Activated CD8-positive, alpha-beta T cell treated with anti-CD3 and anti-CD28 coated beads for 36 hours (primary cell): ENCODE measurements around the gene CBX6. TPM values are rescaled to one million over a fixed set of nuclear protein-coding genes. Genes with fewer than 3 reads are reported as not detected.
"Not testable (repeated sequence)": the region's sequence is repeated elsewhere in the genome, so short reads cannot be mapped to it uniquely, and the experiment has no call there.

Experiments used
- ATAC-seq: fragments of 200-7000 bp; cut with Tn5 transposase; one replicate; pipeline ENCODE4 v1.10.0; 2021; ENCODE audit warnings: mild to moderate bottlenecking, moderate library complexity
- CTCF ChIA-PET: fragments of 350-600 bp; sonication (Branson Sonifier 250); formaldehyde crosslinking; loops from one replicate; lab custom pipeline; 2021; ENCODE audit warnings: antibody characterized with exemption; lab: Charles Lee
- POLR2A ChIA-PET: fragments of 350-600 bp; sonication (Branson Sonifier 250); formaldehyde crosslinking; loops from one replicate; lab custom pipeline; 2021; ENCODE audit warnings: antibody characterized with exemption; lab: Charles Lee
- DNase-seq: peaks from one replicate; pipeline ENCODE4 v3.0.0-alpha.2; 2020
- H3K27ac Mint-ChIP-seq: one replicate; pipeline ENCODE4 v1.8.0; 2021; ENCODE audit warnings: mild to moderate bottlenecking, mixed read lengths
- H3K27me3 Mint-ChIP-seq: one replicate; pipeline ENCODE4 v1.8.0; 2021; ENCODE audit warnings: mixed read lengths
- H3K36me3 Mint-ChIP-seq: one replicate; pipeline ENCODE4 v1.8.0; 2021; ENCODE audit warnings: low read depth, mixed read lengths
- H3K4me1 Mint-ChIP-seq: one replicate; pipeline ENCODE4 v1.8.0; 2021; ENCODE audit warnings: low read depth, mixed read lengths
- H3K4me3 Mint-ChIP-seq: one replicate; pipeline ENCODE4 v1.8.0; 2021; ENCODE audit warnings: mild to moderate bottlenecking, moderate library complexity, mixed read lengths
- H3K9me3 Mint-ChIP-seq: one replicate; pipeline ENCODE4 v1.8.0; 2021; ENCODE audit warnings: mixed read lengths
- intact Hi-C: fragments of 100-400 bp; cut with micrococcal nuclease; formaldehyde crosslinking; loops from one replicate; pipeline ENCODE4 v1.10.0; 2022
- total RNA-seq, 2 experiments: library from RNA; stranded (reverse); gene quantifications; one replicate each; pipeline ENCODE4 v1.2.3, GENCODE V29; 2021
- TF ChIP-seq, protein P1 (sequence below): fragments of 200-600 bp; IDR thresholded peaks from one replicate; pipeline ENCODE4 v1.8.0; 2022; ENCODE audit warnings: antibody characterized with exemption, mild to moderate bottlenecking

Gene CBX6
- total RNA-seq, 2 experiments from 2014 or later, result 97.7 to 99.4 TPM

DNA sequence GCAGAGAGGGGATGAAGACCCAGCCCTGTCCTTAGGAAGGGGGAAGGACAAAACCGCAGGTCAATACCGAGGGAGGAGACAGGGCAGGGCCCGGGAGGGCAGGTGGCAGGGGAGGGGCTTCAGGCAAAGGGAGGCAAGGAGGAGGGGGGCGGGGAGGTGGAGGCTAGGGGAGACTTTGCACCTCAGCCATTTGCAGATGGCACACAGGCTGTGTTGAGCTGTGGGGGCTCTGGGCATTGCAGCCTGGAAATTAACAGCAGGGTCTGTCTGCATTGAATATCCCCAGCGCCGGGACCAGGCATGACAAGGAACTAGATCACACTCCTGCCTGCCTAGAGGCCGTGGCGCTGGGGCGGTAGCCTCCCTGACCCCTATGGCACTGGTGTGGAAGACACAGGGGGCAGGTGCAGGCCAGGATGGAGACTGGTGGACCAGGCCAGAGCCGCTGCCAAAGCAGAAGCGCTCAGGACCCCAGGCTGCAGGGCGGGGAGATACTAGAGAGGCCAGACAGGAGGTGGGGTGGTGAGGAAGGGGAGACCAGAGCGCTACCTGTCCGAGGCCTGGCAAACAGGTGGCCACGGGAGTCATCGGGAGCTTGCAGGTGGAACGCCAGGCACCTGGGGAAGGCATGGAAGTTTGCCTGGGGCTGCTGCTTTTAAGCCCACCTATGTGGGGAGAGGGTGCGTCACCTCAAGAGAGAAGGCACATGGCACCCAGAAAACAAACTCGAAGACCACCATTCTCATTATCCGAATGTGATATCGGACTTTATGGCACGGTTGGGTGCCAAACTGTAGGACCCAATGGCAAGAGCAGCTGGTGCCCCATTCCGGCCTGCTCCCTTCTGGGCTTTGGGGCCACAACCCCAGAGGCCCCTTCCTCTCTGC lies 11.5 kb downstream of the CBX6 start:
- peaks cover 3% of the 10 kb centered on the region for H3K36me3 Mint-ChIP-seq
- intact Hi-C loops, result no loop called here
- H3K9me3 Mint-ChIP-seq, result no peaks in the 10 kb centered on the region
- DNase-seq (no peak), ATAC-seq (peak; percentile 25)
- POLR2A ChIA-PET, result interaction anchor here (0.5 to 3.8 kb wide), 13 partner anchors 8 to 920 kb away, joined by 3 to 17 read pairs (median 4); partner anchors contain the start of gene NPTXR
- CTCF ChIA-PET, result interaction anchor here (13.2 kb wide), 1 partner anchor 10 kb away, joined by 85 read pairs; the partner anchor contains the start of gene CBX6
- no peak overlapping the region for H3K27ac Mint-ChIP-seq
- TF ChIP-seq, protein P1, sequence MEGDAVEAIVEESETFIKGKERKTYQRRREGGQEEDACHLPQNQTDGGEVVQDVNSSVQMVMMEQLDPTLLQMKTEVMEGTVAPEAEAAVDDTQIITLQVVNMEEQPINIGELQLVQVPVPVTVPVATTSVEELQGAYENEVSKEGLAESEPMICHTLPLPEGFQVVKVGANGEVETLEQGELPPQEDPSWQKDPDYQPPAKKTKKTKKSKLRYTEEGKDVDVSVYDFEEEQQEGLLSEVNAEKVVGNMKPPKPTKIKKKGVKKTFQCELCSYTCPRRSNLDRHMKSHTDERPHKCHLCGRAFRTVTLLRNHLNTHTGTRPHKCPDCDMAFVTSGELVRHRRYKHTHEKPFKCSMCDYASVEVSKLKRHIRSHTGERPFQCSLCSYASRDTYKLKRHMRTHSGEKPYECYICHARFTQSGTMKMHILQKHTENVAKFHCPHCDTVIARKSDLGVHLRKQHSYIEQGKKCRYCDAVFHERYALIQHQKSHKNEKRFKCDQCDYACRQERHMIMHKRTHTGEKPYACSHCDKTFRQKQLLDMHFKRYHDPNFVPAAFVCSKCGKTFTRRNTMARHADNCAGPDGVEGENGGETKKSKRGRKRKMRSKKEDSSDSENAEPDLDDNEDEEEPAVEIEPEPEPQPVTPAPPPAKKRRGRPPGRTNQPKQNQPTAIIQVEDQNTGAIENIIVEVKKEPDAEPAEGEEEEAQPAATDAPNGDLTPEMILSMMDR, result no peak
- peaks cover 3% of the 10 kb centered on the region for H3K4me1 Mint-ChIP-seq
- no peak overlapping the region for H3K4me3 Mint-ChIP-seq
- H3K27me3 Mint-ChIP-seq, result no peaks in the 10 kb centered on the region

DNA sequence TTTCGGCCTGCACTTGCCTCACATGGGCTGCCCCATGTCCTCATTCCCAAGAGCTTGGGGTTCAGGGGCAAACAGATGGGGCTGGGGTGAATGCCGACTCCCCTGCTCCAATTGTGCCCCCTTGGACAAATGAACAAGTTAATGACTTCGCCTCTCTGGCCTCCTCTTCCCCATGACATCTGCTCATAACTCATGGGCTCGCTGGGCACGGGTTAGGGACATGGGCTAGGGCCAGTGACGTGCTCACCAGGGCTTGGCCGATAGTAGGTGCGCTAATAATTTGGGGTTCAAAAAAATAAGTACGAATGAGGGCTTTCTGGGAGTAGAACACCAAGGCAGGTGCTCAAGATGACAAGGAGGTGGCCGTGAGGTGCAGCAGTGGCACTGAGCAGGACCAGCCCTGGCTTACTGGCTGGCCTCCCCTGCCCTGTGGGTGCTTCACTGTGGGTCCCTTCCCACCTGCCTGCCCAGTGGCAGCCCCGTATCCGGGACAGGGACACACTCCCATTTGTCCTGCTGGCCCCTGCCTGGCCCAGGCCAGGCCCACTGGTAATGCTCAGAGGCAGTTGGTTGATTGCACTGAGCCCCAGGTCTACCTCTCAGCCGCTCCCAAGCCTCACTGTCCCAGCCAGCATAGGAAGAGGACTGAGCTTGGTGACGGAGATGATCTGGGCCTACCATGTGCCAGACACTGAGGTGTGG lies 12.3 kb downstream of the CBX6 start:
- no peak overlapping the region for H3K27ac Mint-ChIP-seq
- H3K36me3 Mint-ChIP-seq, result no peaks in the 10 kb centered on the region
- DNase-seq (no peak), ATAC-seq (peak; percentile 14)
- H3K4me3 Mint-ChIP-seq, result no peak overlapping the region
- ChIA-PET CTCF (interaction anchor here (13.2 kb wide), 1 partner anchor 11 kb away, joined by 85 read pairs; the partner anchor contains the start of gene CBX6), POLR2A (interaction anchor here (0.7 to 3.8 kb wide), 7 partner anchors 11 to 453 kb away, joined by 3 to 17 read pairs (median 4); no protein-coding TSS in a partner anchor)
- TF ChIP-seq, protein P1, result no peak
- intact Hi-C loops, result no loop called here
- H3K4me1 Mint-ChIP-seq, result peaks cover 3% of the 10 kb centered on the region
- no peaks in the 10 kb centered on the region for H3K27me3 Mint-ChIP-seq
- H3K9me3 Mint-ChIP-seq, result no peaks in the 10 kb centered on the region

GRCh38 chr22:38858492-38858891 lies 13.5 kb downstream of the CBX6 start:
- ChIA-PET CTCF (interaction anchor here (1.0 to 13.2 kb wide), 5 partner anchors 12 to 145 kb away, joined by 3 to 85 read pairs (median 4); partner anchors contain the start of gene CBX6), POLR2A (interaction anchor here (0.6 to 1.6 kb wide), 5 partner anchors 11 to 121 kb away, joined by 3 to 5 read pairs (median 3); partner anchors contain the start of gene NPTXR)
- Mint-ChIP-seq H3K9me3 (no peaks in the 10 kb centered on the region), H3K27ac (no peak overlapping the region), H3K4me3 (no peak overlapping the region), H3K36me3 (no peaks in the 10 kb centered on the region), H3K4me1 (peaks cover 3% of the 10 kb centered on the region), H3K27me3 (no peaks in the 10 kb centered on the region)
- TF ChIP-seq, protein P1, result no peak
- intact Hi-C loops, result no loop called here
- no peak for DNase-seq
- no peak for ATAC-seq

DNA sequence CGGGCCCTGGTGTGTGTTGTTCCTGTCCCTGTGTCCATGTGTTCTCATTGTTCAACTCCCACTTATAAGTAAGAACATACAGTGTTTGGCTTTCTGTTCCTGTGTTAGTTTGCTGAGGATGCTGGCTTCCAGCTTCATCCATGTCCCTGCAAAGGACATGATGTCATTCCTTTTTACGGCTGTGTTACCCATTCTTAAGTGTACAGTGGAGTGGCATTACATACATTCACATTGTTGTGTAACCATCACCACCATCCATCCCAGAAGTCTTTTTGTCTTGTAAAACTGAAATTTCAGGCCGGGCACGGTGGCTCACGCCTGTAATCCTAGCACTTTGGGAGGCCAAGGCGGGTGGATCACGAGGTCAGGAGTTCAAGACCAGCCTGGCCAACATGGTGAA lies 17.5 kb downstream of the CBX6 start:
- H3K36me3 Mint-ChIP-seq, ATAC-seq, H3K27ac Mint-ChIP-seq, H3K9me3 Mint-ChIP-seq, intact Hi-C loops, H3K27me3 Mint-ChIP-seq, H3K4me3 Mint-ChIP-seq, H3K4me1 Mint-ChIP-seq, DNase-seq: not testable (repeated sequence)
- ChIA-PET POLR2A (interaction anchor here (1.2 kb wide), 1 partner anchor 9 kb away, joined by 4 read pairs; no protein-coding TSS in a partner anchor), CTCF (interaction anchor here (0.9 to 13.2 kb wide), 3 partner anchors 16 to 85 kb away, joined by 3 to 85 read pairs (median 8); partner anchors contain the start of gene CBX6)

- intact Hi-C loops, H3K4me3 Mint-ChIP-seq, H3K9me3 Mint-ChIP-seq, H3K36me3 Mint-ChIP-seq, H3K4me1 Mint-ChIP-seq, H3K27me3 Mint-ChIP-seq, ATAC-seq, DNase-seq, H3K27ac Mint-ChIP-seq: not testable (repeated sequence)
- CTCF ChIA-PET, result interaction anchor here (0.9 to 13.2 kb wide), 4 partner anchors 11 to 85 kb away, joined by 3 to 85 read pairs (median 8); partner anchors contain the start of gene CBX6
- POLR2A ChIA-PET, result interaction anchor here (1.2 kb wide), 1 partner anchor 8 kb away, joined by 4 read pairs; no protein-coding TSS in a partner anchor
Measured at GRCh38 chr22:38853883-38854282, 18.1 kb downstream of the CBX6 start.
